Lower leg skin (tissue), 3 donors: Measurements from ENCODE around the gene SGCA.

Experiments used
- POLR2A ChIP-seq, 2 donors: fragments of 450-650 bp; IDR thresholded peaks; one replicate each; pipeline ENCODE4 v1.6.1; 2016 to 2017; ENCODE audit warnings: antibody characterized with exemption in 2 of 2, mild to moderate bottlenecking in 1 of 2, moderate library complexity in 1 of 2
- TF ChIP-seq, protein P1 (sequence below), 3 donors: fragments of 450-650 bp; IDR thresholded peaks; one replicate each; pipeline ENCODE4 v1.5.1; 2016; ENCODE audit warnings: antibody characterized with exemption in 3 of 3, mild to moderate bottlenecking in 3 of 3, moderate library complexity in 2 of 3

DNA sequence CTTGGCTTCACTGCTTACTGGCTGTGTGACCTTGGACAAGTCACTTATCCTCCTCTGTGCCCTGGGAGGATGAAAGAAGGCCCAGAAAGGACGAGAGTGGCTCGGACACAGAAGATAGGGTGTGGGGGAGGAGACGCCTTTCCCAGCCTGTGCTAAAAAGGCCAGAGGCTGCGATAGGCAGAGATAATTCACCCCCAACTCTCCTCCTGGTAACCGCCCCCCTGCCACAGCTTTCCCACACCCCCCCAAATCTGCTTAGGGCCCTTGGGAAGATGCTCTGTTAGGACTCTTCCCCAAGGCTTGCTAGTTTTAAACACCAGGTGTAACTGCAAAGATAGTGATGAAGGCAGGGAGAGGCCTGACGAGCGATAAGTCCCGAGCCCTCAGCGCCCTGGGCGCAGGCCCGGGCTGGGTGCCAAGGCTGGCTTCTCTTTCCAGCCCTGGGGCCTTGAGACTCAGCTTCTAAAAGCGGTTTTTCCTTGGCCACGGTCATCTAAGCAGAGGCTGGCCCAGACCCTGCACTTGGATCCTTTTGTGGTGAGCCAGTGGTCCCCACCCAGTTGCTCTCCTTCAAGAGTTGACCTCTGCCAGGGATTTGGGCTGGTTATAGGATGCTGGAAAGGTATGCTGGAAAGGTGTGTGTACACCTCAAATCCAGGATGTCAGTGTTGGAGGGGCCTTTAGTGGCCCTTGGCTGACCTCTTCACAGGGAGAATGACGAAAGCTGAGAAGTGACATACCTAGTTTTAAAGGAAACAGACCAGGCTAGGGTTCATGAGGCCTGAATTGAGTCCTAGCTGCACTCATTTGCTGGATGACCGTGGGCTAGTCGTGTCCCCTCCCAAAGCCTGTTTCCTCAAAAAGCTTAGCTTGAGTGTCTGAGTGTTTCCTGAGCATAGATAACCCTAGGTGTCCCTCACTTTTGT, 11.9 kb upstream of the SGCA start:
- TF ChIP-seq, protein P1, sequence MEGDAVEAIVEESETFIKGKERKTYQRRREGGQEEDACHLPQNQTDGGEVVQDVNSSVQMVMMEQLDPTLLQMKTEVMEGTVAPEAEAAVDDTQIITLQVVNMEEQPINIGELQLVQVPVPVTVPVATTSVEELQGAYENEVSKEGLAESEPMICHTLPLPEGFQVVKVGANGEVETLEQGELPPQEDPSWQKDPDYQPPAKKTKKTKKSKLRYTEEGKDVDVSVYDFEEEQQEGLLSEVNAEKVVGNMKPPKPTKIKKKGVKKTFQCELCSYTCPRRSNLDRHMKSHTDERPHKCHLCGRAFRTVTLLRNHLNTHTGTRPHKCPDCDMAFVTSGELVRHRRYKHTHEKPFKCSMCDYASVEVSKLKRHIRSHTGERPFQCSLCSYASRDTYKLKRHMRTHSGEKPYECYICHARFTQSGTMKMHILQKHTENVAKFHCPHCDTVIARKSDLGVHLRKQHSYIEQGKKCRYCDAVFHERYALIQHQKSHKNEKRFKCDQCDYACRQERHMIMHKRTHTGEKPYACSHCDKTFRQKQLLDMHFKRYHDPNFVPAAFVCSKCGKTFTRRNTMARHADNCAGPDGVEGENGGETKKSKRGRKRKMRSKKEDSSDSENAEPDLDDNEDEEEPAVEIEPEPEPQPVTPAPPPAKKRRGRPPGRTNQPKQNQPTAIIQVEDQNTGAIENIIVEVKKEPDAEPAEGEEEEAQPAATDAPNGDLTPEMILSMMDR (IDR thresholded peaks at IDR 0.05) = no peak
- TF ChIP-seq POLR2A (IDR thresholded peaks at IDR 0.05) = no peak
